ENCODE measurements around the gene RC3H2.

RC3H2 gene, protein sequence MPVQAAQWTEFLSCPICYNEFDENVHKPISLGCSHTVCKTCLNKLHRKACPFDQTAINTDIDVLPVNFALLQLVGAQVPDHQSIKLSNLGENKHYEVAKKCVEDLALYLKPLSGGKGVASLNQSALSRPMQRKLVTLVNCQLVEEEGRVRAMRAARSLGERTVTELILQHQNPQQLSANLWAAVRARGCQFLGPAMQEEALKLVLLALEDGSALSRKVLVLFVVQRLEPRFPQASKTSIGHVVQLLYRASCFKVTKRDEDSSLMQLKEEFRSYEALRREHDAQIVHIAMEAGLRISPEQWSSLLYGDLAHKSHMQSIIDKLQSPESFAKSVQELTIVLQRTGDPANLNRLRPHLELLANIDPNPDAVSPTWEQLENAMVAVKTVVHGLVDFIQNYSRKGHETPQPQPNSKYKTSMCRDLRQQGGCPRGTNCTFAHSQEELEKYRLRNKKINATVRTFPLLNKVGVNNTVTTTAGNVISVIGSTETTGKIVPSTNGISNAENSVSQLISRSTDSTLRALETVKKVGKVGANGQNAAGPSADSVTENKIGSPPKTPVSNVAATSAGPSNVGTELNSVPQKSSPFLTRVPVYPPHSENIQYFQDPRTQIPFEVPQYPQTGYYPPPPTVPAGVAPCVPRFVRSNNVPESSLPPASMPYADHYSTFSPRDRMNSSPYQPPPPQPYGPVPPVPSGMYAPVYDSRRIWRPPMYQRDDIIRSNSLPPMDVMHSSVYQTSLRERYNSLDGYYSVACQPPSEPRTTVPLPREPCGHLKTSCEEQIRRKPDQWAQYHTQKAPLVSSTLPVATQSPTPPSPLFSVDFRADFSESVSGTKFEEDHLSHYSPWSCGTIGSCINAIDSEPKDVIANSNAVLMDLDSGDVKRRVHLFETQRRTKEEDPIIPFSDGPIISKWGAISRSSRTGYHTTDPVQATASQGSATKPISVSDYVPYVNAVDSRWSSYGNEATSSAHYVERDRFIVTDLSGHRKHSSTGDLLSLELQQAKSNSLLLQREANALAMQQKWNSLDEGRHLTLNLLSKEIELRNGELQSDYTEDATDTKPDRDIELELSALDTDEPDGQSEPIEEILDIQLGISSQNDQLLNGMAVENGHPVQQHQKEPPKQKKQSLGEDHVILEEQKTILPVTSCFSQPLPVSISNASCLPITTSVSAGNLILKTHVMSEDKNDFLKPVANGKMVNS

DNA sequence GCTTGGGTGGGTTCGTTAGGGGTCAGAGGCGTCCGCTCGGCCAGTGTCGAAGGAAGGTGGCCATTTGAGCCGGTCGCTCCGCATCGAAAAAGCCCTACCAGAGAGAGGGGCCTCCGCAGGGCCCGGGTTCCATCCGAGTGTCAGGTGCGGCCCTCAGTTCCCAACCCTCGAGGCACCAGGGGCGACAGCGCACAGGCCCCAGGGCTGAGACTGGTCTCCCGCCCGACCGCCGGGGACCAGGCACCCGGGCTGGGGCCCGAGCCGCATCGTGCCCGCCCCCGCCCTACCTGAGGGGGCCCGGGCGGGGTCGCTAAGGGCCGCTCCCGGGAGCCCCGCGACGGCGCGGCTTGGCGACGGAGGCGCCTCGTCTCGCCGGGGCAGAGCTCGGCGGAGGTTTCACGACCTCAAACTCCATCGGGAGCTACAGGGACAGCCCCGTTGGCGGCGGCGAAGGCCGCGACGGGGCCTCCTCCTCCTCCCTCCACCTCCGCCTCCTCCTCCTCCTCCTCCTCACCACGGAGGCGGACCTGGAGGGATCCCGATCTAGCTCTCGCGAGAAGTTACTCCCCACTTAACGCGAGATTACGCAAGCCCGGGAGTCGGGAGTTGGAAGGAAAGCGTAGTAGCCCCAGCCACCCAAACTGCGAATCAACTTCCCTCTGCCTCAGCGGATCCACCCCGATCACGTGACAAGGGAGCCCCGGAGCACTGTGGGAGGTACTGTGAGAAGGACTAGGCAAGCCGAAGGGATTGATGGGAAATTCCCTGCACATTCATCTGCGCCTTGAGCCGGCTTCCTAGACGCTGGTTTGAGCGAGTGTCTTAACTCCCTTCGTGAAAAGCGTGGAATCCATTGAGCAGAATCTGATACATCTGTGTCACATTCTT, at the start of gene RC3H2:
Gene RC3H2, minus strand, starts transcription at position 537 of the 888 bp plus-strand sequence. CDS start 7,850 bp downstream, outside the sequence.
- peak; percentile 93 for ATAC-seq
- peak; percentile 95 for DNase-seq

DNA sequence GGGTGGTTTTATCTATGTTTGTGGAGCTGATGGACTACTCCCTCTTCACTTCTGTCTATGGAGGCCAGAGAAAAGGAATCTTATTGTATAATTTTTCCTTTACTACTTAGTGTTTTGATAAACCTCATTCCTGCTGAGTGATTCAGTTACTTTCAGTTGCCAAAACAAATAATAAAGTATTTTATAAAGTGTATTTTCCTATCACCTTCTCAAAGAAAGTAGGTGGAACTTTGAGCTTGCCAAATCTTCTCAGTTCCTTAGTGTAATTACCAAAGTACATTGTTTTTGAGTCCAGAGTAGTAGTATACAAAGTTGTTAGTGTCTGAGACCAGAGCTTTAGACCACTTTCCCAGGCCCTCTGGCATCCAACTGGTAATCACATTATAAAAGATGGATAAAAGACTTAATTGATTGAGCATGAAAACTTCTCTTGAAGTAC, 49.1 kb upstream of the RC3H2 start:
- DNase-seq: no peak
- ATAC-seq: no peak

DNA sequence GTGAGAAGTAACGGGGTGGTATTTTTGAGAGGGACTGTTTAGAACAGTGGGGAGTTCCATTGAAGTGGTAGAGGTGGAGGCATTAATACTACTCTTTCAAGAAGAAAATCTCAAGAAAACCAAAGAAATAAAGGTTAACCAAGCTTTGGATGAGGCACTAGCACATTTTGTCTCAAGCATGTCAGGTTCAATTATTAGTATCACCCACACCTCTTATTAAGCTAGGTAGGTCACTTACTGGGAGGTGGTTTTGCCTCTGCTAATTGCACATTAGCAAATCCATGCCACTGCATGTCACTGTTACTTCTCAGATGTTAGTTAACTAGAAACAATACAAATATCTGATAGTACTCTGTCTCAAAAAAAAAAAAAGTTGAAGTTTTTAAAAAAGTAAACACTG, 45.9 kb upstream of the RC3H2 start:
- ATAC-seq (no peak), DNase-seq (no peak)

DNA sequence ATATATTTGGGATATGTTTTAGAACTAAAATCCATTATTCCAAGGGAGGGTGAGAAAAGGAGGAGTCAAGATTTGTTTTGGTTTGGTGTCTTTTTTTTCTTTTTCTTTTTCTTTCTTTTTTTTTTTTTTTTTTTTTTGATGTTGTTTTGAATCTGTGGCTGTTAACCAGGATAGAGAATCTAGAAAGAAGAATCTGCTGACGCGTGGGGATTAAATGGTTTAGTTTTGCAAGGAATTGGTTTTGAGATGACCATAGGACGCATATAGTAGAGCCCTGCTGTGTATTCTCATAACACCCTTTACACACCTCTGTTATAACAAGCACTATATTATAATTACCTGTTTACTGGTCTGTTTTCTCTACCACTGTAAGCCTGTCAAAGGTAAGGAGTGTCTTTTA, 45.1 kb upstream of the RC3H2 start:
- no peak for ATAC-seq
- no peak for DNase-seq

DNA sequence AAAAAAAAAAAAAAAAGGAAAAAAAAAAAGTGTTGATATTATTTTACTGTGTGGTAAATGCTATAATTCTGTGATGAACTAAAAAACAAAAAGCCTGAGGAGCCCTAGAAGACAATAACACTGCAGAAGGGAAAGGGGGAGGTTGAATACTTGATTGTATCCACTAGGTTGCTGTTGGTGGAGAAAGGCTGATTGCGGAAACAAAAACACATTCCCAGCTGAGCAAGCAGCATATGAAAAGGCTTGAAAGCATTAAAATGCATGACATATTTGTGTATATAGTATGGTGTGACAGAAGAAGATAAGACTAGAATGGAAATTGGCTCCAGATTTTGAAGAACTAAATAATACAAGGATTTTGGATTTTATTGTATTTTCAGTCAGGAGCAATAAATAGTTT, 44.5 kb upstream of the RC3H2 start:
- ATAC-seq (no peak), DNase-seq (no peak)

DNA sequence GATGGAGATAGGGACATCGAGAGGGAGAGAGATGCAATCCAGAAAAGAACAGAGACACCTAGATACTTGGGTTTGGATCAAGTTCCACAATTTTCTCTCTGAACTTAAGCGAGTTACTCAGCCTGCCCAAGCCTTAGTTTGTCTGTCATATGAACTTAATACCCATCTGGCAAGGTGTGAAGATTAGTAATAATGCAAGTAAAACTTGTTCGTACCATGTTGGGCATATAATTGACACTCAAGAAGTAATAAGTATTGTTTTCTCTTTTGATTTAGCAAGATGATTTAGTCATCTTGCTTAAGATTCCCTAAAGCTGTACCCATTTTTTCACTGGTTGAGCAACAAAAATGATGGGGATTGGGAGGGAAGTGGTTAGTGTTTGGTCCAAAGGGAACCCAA, 43.2 kb upstream of the RC3H2 start:
- ATAC-seq (peak; percentile 63), DNase-seq (no peak)

DNA sequence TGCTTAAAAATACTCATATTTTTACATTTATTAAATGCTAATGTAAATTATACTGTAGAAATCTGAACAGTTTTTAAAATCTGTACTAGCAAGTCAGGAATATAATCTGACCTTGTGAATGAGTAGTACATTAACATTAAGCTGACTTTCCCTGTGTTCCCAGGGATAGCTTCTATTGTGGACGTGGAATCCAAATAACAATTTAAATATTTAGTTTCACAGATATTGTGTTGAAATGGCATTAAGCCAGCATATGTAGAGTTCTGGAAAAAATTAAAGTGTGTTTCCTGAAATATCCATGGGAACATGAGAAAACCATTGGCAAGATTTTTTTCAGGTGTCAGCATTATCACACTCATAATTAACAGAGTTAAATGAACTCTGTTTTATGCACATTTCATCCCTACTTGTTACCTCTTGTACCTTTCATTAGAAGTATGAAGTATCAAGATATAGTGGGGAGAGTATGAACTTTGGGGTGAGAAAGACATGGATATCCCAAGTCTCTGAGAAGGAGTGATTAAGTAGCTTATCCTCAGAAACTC, 41.4 kb upstream of the RC3H2 start:
- no peak for DNase-seq
- ATAC-seq: no peak

DNA sequence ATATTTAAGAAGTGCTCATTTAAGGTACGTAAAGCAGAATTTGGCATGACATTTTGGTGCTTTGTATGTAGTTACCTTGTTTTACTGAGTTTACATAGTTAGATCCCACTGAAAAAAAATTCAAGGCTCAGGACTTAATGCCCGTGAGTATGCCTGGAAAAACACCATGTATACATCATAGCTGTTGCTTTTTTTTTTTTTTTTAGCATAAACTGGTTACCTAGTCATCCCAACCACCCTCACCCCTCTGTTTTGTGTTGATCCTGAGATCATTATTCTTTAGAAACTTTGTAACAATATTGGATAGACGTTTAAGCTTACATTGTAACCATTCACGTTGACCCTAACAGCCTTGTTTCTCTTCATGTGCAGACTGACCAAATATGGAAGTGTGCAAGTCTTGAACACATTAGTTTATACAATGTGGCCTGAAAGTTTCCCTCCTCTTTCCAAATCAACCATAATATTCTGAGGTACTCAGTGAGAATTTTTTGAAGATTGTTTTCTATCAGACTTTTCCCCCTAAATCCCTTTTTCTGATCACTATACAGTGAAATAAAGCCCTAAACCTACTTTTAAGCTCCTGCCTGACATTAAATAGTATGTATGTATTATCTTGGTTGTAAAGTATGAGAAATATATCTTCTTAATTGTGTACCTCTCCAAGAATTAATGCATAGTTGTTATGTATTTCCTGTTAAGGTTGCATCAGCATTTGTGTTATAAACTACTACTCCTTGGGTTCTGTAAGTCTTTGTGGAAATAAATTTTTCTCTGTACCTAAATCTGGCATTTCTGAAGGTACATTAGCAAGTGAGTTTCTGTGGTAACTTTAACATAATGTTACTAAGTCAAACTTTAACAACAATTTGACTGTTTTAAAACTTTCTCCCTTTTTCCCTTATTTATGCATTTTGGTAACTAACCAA, 40.1 kb upstream of the RC3H2 start:
- DNase-seq (no peak), ATAC-seq (no peak)

DNA sequence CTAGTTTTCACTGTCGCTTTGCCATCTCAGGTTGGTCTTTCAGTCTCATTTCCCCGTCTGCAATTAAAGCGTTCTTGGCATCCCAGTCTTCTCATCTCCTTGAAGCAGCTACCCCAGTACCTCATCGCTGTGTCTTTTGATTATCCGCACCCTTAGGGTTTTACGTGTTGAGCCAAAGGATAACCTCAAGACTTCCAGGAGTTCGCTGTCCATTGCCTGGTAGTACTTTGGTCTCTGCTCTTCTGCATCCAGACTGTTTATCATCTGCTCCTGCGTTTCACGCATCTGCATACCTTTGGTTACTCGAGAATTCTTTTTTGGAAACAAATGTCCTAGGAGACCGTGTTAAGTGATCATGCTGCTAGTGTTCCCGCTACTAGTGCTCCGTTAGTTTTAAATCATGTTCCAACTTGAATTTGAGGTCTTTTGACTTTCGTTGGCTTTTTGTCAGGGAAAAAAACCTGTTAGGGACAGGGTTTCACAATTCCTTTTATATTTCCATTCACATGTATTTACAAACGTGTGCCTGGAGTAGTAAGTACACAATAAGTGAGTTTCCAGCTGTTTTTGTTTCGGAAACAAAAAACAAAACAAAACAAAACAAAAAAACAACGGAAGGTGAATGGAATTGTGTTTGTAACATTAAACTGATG, 36.5 kb upstream of the RC3H2 start:
- DNase-seq (no peak), ATAC-seq (no peak)

DNA sequence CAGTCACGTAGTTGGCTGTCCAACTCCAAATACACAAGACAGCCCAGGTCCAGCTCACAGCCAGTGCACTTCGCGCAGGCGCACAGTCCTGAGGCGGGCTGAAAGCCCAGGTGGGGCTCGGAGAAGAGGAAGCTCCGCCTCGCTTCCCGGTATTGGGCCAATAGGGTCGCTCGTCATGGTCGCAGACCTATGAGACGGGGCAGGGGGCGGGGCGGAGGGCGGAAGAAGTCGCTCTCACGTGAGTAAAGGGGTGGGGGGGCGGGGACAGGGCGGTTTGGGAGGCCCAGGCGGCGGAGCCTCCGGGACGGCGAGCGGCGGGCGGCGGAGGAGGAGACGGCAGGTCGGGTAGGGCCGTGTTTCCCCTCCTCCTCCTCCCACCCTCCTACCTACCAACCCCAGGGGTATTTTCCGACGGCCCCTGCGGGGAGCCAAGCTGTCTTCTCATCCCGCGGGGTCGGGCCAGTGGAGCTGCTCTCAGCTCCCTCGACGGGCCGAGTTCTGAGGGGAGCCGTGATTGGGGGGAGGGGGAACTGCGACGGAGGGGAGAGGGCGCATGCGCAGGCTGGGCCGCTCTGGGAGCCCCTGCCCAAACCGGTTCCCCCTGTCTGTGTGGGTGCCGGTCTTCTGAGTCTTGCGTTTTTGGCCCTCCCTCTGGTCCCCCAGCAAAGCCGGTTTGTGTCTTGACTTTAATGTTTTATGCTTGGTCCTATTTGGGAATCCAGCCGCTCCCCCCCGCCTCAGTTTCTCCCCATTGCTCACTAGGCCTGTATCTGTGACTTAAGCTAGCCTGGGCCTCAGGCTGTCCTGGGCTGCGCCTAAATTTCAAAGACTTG, 35.8 kb upstream of the RC3H2 start, which contains the start of gene RABGAP1:
Gene RABGAP1, plus strand, starts transcription at position 272 of the 833 bp plus-strand sequence. CDS start 16,040 bp downstream, outside the sequence.
- peak; percentile 99 for ATAC-seq
- DNase-seq: peak; percentile 99

DNA sequence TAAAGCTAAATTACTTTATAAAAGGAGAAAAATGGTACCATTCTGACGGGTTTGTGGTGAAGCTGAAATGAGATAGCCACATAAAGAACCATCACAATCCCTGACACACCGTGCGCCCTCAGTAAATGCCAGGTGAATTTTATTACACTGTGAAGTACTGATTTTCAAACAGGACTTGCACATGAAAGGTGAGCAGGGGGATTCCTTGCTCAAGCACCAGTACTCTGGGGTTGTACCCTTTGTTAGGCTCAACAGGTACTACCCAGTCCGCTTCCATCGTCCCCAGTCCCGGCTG, 35.2 kb upstream of the RC3H2 start:
- ATAC-seq (no peak), DNase-seq (no peak)

DNA sequence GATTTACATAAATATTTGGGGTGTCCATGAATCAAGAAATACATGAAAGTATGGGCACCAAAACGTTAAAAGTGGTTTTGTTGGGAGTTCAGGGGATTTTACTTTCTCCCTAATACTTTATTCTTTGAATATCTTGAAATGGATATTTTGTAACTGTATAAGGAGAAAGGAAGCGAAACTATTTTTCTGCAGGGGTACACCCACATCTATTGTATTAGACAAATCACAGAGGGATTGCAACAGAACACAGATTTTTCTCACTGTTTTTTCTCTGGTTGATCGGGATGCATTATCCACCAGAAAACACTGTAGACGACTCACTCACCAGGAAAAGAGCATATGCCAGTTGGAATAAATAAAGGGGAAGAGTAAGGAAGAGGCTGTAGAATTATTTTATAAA, 34.4 kb upstream of the RC3H2 start:
- no peak for ATAC-seq

DNA sequence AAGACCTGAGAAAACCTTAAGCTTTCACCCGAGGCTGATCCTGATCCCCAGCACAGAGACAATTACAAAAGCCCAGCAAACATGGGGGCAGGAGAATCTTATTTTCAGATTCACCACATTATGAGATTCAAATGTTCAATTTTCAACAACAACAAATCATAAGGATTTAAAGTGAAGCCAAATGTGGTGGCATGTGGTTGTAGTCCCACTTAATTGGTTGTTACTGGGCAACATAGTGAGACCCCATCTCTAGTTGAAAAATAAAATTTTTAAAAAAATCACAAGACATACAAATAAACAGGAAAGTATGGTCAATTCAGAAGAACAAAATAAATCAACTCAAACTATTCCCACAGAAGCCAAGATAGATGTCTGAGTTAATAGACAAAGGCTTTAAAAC, 31.7 kb upstream of the RC3H2 start:
- no peak for DNase-seq

More for the DNA sequence above, 34.4 kb upstream of the RC3H2 start:
- DNase-seq: no peak

DNA sequence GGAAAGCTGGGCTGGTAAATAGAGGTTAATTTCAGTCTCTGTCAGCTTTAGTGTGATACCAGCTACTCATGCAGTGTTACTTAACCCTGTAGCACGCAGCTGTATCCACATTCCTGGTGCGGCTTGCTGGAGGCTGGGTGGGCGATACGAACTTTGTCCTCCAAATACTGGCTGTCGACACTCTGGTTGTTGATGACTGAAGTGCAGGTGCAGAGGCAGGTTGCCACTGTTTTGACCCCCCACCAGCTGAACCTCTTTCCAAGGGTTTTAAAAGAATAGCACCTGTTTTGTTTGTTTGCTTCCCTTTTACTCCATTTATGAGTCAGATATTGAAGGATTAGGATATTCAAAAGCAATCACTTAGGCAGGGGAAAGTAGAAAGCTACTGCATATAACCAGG, 31.3 kb upstream of the RC3H2 start:
- no peak for DNase-seq

More for the DNA sequence above, 31.7 kb upstream of the RC3H2 start:
- no peak for ATAC-seq

DNA sequence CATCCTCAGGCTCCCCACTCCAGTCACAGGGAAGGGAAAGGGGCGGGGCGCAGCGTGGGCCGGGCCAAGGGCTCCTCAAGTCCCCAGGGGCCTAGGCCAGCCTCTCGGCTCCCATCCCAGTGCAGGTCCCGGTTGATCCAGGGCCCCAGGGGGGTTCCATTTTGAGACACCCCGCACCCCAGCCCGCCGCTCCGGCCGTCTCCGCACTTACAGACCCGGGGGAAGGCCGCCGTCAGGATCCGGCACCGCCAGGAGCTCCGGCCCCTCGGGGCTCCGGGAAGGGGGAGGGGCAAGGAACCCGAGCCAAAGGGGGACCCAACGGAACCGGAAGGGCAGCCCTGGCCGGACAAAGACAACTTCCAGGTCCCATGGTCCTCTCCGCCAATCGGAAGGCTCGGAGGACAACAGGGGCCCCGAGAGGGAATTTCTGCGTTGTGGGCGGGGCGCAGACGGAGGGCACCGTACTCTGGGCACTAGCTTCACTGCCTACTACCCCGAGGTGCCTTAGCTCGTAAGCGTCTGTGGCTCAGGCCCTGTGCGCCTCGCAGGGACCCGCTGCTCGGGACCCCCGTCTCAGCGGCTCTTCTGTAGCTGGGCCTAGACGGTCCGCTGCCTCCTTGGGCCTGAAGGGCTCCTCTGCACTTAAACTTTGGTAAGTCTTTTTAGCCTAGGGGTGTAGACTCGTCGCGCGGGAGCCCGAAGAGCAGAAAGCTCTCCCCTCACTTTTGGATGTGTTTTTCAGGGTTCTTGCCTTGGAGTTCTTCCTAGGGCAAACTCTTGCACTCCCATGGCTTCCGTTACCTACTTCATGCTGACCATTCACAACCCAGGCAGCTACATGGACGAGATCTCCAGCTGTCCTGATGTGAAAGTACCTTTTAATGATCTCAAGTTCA, 26.3 kb upstream of the RC3H2 start, which contains the start of gene ZBTB26:
Gene ZBTB26, minus strand, starts transcription at position 287 of the 896 bp plus-strand sequence. CDS start 11,578 bp downstream, outside the sequence.
- peak; percentile 94 for DNase-seq
- ATAC-seq: peak; percentile 99

More for the DNA sequence above, 31.3 kb upstream of the RC3H2 start:
- ATAC-seq: no peak

DNA sequence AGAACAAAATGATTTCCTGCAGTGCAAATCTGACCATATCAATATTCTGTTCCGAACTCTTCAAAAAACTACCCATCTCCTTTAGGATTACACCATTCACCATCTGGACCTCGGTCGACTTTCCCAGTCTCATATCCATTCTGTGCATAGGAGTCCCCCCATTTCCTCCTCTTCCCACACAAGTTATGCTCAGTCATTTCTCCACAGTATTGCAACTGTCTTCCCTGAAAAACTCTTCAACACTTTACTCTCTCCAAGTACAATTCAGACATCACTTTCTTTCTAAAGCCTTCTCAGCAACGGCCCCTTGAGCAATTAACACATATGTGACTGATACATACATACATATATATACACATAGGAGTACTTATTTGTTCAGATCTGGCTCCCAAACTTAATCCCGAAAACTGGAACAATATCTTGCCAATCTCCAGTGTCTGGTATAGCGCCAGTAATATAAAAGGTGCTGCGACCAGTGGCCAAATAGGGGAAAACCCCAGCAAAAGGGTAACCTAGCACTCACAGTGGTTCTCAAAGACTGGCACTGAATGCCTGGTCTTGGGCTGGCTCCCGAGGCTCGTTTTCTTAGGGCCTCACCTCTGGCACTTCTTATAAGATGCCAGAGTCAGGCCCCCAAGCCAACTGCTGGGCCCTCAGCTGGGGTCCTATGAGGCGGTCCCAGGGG, 25.5 kb upstream of the RC3H2 start:
- ATAC-seq (no peak), DNase-seq (no peak)
